Testis (tissue), 3 donors: ENCODE results near the gene NAP1L1. TPM values are rescaled to one million over a fixed set of nuclear protein-coding genes. Genes with fewer than 3 reads are reported as not detected.

ENCODE experiments used
- DNase-seq: peaks from one replicate; pipeline ENCODE4 v3.0.0-alpha.2; 2019
- H3K27ac ChIP-seq, 2 donors: fragments of 200-600 bp; sonication (generic); one replicate each; pipeline ENCODE4 v1.5.1; 2019
- H3K27me3 ChIP-seq: fragments of 200-600 bp; sonication (generic); one replicate; pipeline ENCODE4 v1.5.1; 2019
- H3K36me3 ChIP-seq: fragments of 200-600 bp; sonication (generic); one replicate; pipeline ENCODE4 v1.5.1; 2017; ENCODE audit warnings: low read depth; ENCODE audit errors: missing control alignments
- H3K4me1 ChIP-seq: fragments of 200-600 bp; sonication (generic); one replicate; pipeline ENCODE4 v1.5.1; 2019
- H3K4me3 ChIP-seq, 2 donors: fragments of 200-600 bp; sonication (generic); one replicate each; pipeline ENCODE4 v1.5.1; 2017 to 2019
- H3K9me3 ChIP-seq: fragments of 200-600 bp; sonication (generic); one replicate; pipeline ENCODE4 v1.5.1; 2017
- CTCF ChIP-seq, 3 experiments: fragments of 450-650 bp in 2 of 3; fragments of 200-600 bp in 1 of 3; sonication (generic) in 1 of 3; IDR thresholded peaks; one replicate each; pipeline ENCODE4 v1.5.1; 2016 to 2019; ENCODE audit warnings: antibody characterized with exemption in 3 of 3, mild to moderate bottlenecking in 2 of 3, moderate library complexity in 1 of 3
- POLR2A ChIP-seq: fragments of 450-650 bp; IDR thresholded peaks from one replicate; pipeline ENCODE4 v1.6.1; 2017; ENCODE audit warnings: antibody characterized with exemption, mild to moderate bottlenecking, moderate library complexity
- WGBS, 2 donors: methylation state at CpG; one replicate each; pipeline ENCODE4 v1.1.5; 2018; 5-methylcytosine and 5-hydroxymethylcytosine counted together
- intact Hi-C: fragments of 100-400 bp; cut with DNase I; formaldehyde crosslinking; loops from one replicate; pipeline ENCODE4 v1.15.1; 2023; ENCODE audit warnings: low total_unique reads
- polyA plus RNA-seq: library from polyadenylated mRNA; stranded (reverse); fragments of 350-450 nt; fragmentation: Illumina TruSeq; extraction: RNeasy Lipid Tissue Mini Kit (QIAGEN cat#74804); gene quantifications from one replicate; pipeline ENCODE4 v1.2.3, GENCODE V29; 2014; ENCODE audit warnings: low read depth, low replicate concordance; ENCODE audit not compliant: insufficient read depth
- total RNA-seq, 2 donors: library from RNA; depleted of rRNA; stranded (reverse); fragments of >200 nt; gene quantifications; one replicate each; pipeline ENCODE4 v1.2.3, GENCODE V29; 2016

NAP1L1 gene
- total and polyA plus RNA-seq, 3 donors from 2014 or later, result 246 to 366 (median 313) TPM

DNA sequence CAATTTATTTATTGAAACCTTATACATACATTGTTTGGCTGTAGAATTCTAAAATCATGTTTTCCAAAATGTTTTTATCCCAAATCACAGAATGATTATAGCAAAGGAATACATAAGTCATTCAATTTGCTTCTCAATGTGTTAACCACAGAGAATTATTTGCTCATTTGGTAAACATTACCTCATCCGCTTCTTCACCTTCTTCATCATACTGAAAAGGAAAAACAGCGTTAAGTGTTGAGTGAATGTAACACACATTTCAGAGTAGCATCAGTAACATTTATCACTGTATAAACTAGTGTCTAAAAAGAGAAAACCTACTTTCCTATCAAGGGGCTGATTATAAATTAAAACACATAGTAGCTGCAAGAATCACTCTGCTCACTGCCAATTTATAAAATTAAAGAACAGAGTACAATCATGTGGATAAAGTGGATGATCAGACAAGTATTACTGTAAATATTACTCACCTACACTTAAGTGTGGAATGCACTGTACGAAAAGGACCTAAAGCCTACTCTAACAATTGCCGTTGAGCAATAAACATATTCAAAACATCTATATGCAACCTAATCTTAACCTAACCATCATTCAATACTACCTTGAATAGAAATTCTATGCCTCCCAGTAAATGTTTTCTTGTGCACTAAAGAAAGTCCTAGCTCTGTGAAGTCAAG lies 34.8 kb downstream of the NAP1L1 start:
- no peak for DNase-seq
- Histone ChIP-seq H3K27me3 (no peaks in the 10 kb centered on the region), H3K4me1 (no peaks in the 10 kb centered on the region), H3K36me3 (no peaks in the 10 kb centered on the region), H3K27ac (no peak overlapping the region), H3K4me3 (no peak overlapping the region), H3K9me3 (no peaks in the 10 kb centered on the region)
- no peak for TF ChIP-seq CTCF (IDR thresholded peaks at IDR 0.05)
- WGBS, 2 donors, result 89 to 92% methylated on average over 4 of the region's 4 CpGs
- intact Hi-C loops, result no loop called here

- H3K27ac ChIP-seq, result no peak overlapping the region
- no peaks in the 10 kb centered on the region for H3K27me3 ChIP-seq
- WGBS, 2 donors, result 89% methylated on average over 2 of the region's 2 CpGs
- intact Hi-C loops, result no loop called here
- H3K9me3 ChIP-seq, result no peaks in the 10 kb centered on the region
- H3K36me3 ChIP-seq, result no peaks in the 10 kb centered on the region
- DNase-seq, result no peak
- no peaks in the 10 kb centered on the region for H3K4me1 ChIP-seq
- TF ChIP-seq CTCF (IDR thresholded peaks at IDR 0.05), result no peak
- TF ChIP-seq POLR2A, result no peak
- H3K4me3 ChIP-seq, result no peak overlapping the region
These were observed 36.7 kb downstream of the NAP1L1 start for GRCh38 chr12:76047742-76048141.

DNA sequence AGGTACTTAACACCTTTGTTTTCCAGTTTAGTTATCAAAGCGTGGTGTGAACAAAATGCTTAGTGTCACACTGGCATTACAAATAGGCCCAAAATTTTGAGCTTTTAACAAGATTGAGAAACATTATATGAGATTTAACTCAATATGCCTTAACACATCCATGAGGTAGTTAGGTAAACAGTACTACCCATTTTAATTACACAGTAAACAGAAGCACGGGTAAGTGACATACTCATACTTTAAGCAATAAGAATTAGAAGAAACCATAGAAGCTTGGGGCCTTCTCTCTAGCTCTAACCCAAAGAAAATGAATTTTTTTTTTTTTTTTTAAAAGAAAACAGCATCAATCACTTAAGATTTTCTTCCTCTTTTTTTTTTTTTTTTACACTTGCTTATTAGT lies 37.4 kb downstream of the NAP1L1 start:
- H3K36me3 ChIP-seq, result no peaks in the 10 kb centered on the region

DNA sequence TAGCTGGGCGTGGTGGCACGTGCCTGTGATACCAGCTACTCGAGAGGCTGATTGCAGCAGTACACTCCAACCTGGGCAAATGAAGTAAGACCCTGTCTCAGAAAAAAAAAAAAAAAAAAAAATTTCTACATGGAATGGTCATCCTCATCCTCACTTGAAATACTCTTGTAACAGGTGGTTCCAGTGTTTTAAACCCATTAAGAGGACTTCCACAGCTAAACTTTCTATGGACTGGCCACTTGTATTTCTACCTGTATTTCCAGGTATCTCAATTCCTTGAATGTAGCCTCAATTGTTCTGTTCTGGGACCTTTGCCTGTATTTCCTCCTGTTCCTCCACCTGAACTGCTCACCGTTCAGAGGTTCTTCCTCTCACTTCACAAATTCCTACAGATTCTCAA lies 41.1 kb downstream of the NAP1L1 start:
- Histone ChIP-seq H3K9me3 (no peaks in the 10 kb centered on the region), H3K27me3 (no peaks in the 10 kb centered on the region), H3K4me3 (no peak overlapping the region), H3K36me3 (no peaks in the 10 kb centered on the region), H3K27ac (no peak overlapping the region), H3K4me1 (no peaks in the 10 kb centered on the region)
- no peak for DNase-seq
- 96% methylated on average over 4 of the region's 4 CpGs for WGBS, 2 donors
- intact Hi-C loops, result no loop called here
- TF ChIP-seq CTCF (IDR thresholded peaks at IDR 0.05) (no peak), POLR2A (no peak)

More for the DNA sequence above, 37.4 kb downstream of the NAP1L1 start:
- no peak for DNase-seq
- Histone ChIP-seq H3K27ac (no peak overlapping the region), H3K27me3 (no peaks in the 10 kb centered on the region), H3K4me1 (no peaks in the 10 kb centered on the region), H3K9me3 (no peaks in the 10 kb centered on the region), H3K4me3 (no peak overlapping the region)
- WGBS, 2 donors, result 95 to 98% methylated on average over 2 of the region's 2 CpGs
- no peak for TF ChIP-seq POLR2A
- no peak for TF ChIP-seq CTCF (IDR thresholded peaks at IDR 0.05)
- intact Hi-C loops, result no loop called here

DNA sequence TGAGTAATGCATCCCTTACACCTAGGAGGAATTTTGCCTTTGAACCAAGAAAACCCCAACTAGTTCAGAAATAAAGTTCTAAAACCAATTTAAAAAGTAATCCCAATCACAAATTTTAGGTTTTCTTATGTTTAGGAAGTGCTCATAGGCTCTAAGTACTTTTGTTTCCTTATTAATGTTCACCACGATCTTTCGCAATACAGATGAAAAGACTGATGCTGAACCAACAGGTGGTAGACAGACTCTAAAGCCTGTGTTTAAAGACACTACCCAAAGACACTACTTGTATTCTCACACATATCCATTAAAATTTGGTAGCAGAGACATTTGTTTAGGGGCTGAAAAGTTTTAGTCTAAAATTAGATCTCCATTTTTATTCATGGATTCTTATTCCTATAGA lies 42.3 kb downstream of the NAP1L1 start:
- no peak for DNase-seq
- H3K9me3 ChIP-seq, result no peaks in the 10 kb centered on the region
- intact Hi-C loops, result no loop called here
- no peak overlapping the region for H3K4me3 ChIP-seq
- no peak for TF ChIP-seq POLR2A
- no peak for TF ChIP-seq CTCF (IDR thresholded peaks at IDR 0.05)
- H3K27me3 ChIP-seq, result no peaks in the 10 kb centered on the region
- H3K27ac ChIP-seq, result no peak overlapping the region
- WGBS, 2 donors, result 83 to 91% methylated on average over 2 of the region's 2 CpGs
- no peaks in the 10 kb centered on the region for H3K4me1 ChIP-seq
- no peaks in the 10 kb centered on the region for H3K36me3 ChIP-seq
